Fibroblast of upper back skin (primary cell): ENCODE data around the gene ZNF101.

Source experiments
- DNase-seq: peaks from one replicate; pipeline ENCODE4 v3.0.0-alpha.2; 2013

The ZNF101 gene

DNA sequence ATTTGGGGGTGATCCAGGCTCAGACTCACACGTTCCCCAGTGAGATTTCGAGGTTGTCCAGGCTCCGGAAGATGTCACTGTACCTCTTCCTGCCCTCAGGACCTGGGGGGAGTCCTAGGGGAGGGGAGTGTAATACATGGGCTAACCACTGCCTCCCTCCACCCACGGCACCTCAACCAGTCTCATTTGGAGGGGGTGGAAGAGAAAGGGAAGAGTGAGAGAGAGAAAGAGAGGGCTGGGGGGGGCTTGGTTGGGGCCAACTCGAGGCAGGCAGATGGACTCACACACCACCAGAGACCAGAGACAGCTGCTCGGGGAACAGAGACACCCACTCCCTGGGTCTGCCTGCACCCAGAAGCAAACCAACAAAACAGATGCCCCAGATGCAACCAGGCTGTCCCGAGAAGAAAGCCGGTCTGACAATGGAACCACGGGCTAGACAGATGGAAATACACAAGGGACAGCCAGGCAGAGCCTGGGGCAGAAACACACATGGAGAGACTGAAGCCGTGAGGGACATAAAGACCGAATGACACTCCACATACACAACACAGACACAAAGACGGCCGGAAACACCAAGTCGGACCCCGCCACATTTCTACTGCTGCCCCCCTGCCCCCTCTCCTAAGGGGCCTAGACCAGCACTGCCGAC, 26.0 kb upstream of the ZNF101 start:
- DNase-seq, result no peak

DNA sequence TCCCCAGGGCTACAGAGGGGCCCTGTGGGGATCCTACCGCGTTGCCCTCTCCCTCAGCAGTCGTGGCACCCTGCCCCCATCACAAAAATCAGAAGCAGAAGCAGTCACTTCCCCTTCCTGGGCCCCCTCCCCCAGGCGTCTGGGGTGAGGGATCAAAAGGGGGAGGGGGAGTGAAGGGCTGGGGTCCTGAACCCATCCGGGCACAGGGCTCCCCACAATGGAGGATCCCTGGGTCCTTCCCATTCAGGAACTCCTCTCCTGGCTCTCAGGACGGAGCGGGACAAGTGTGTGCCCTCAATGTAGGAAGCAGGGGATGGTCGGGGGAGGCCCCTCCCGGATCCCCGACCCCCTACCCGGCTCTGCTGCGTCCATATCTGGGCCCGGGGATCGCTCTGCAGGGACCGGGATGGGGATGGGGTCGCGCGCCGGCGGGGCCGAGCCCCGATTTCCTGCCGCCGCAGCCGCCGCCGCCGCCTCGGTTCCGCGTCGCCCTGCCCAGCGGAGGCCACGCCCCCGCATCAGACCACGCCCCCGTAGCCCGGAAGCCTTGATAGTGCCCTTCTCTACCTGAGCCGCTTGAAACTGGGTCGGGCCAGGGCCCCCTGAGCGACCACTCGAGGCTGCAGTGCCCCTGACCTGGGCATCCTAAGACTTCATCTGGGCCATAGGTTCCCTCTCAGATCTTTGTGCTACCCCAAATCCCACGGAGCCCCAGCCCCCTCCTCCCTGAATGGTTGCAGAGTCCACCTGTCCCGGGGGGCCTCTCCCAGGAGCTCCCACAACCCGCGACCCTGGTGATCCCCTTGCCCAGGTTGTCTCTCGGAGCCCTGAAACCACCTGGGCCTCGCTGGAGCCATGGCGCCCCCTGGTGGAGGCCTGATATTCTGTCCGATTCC, 25.2 kb upstream of the ZNF101 start, which contains the start of gene GMIP:
Gene GMIP (minus strand): TSS at position 500 of the 896 bp plus-strand sequence. CDS start 128 bp downstream, at position 372.
- peak; percentile 30 for DNase-seq

DNA sequence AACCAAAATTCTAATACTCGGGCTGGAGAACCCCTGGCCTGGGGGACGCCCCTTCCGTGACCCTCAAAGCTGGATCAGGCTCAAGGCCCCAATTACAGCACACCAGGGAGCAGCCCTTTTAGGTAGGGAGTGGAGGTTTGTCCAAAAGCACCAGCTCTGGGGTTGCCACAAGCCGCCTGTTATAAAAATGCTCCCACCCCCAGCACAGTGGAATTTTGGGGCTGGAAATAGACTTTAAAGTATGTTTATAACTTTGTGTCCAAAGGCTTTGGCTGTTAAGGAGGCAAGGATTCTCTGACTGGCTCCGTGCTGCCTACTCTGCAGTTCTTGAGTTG, 24.6 kb upstream of the ZNF101 start:
- no peak for DNase-seq

DNA sequence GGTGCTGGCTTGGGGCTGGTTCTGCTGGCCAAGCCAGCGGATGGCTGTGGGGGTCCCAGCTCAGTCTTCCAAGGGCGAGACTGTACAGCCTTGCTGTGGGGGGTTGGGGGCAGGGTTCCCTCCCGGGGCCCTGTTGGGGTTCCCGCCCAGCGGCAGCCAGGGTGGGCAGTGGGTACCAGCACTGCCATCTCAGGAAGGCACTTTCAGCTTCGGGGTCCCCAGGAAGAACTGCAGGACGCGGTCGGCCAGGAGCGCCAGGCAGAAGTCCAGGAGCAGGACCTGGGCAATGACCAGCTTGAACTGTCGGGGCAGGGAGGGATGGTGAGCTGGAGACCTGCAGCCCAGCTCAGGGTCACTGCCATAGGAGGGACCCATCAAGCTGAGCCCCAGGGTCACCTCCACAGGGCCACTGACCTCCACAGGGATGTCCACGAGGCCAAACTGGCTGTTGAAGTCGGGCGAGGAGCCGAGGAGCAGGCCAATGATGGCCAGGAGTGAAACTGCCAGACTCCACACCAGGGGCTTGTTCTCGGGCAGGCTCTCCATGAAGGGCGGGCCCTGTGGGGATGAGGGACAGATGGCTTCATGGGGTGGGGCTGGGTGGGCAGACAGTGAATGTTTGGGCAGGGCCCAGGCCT, 23.3 kb upstream of the ZNF101 start:
- DNase-seq, result no peak

DNA sequence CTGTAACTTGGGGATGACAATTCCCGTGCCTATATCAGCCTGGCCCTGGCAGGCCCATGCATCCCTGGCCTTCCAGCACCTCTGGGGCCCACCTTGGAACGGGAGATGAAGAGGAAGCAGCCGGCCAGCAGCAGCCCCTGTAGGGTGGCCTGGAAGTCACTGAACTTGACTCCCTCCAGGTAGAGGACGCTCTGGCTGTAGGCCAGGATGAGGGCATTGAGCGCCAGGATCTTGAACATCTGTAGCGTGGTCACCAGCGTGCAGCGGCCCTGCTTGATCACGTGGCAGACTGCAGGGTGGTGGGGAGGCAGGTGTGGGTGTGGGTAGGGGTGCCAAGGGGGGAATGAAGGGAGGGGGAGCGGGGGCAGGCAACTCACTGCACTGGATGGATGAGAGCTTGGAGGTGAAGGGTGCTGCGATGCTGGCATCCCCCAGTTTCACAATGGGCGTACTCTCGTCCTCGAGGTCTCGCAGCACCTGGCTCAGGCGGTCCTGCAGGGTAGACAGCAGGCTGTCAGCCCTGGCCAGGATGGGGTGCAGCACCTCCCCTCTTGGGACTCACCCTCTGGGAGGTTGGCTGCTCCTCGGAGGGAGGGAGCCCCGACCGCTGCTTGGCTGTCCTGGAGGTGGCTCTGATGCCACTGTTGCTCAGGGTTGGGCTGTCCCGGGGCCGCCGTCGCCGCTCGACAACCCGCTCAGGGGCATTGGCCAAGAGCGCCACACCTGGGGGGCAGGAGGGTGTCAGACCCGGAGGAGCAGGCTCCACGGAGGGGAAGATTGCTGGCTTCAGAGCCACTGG, 21.4 kb upstream of the ZNF101 start:
- no peak for DNase-seq

DNA sequence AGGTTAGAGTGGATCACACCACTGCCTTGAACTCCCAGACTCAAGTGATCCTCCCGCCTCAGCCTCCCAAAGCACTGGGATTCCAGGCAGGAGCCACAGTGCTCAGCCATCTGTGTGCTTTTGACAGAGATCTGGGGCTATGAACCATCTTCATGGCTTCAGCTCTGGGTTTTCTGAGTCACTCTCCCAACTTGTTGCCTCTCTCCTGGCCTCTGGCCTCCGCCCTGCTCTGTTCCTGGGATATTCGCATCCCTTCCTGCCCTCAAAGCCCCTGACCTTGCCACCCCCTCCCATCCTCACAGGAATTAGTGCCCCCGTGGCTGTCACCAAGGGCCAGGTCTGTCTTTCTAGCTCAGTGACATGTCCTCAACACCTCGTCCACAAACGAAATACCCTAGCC, 19.5 kb upstream of the ZNF101 start:
- no peak for DNase-seq

DNA sequence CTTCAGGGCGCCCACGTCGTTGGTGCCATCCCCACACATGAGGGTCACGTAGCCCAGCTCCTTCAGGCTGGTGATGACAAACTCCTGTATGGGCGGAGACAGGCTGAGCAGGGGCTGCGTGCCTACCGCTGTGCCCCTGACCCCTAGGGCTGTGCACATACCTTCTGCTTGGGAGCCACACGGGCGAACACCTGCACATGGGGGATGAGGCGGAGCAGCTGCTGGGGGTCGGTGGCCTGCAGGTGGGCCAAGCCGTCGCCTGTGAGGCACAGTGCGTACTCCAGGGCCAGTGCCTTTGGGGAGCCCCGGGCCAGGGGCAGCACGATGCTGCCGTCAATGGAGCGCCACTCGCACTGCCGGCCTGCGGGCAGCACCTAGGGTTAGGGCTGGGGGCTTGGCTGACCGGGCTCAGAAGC, 19.1 kb upstream of the ZNF101 start:
- no peak for DNase-seq

DNA sequence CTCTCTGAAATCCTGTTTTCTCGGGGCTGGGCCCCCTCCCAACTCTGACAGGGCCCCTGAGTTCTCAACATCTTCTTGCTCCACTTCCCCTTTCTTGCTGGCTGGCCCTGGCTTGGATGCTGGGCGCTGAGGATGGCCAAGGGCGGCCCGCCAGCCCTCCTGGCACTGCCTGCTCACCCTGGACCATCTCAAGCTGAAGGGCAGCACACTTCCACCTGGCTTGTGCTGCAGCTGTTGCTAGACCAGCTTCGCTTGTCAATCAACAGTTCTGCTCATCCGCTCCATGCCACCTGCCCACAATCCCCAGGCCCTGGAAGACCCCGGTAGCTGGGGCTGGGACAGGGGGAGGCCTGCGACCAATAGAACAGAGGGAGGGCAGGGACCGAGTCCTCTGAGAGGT, 18.3 kb upstream of the ZNF101 start:
- DNase-seq, result no peak

DNA sequence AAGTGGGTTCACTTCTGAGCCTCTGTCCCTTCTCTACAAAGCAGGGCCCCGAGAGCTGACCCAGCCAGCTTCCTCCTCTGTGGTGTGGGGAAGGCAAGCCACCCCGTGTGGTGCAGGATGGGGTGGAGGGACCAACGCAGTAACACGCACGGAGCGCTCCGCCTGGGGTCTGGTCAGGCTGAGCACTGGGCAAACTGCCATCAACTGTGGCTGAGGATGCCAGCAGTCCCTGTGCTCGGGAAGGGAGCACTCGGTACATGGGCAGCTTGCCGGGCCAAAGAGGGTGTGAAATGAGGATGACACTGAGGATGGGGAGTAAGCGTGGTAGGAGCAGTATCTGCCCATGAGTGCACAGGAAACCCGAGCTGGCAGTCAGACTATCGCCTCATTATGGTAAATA, 17.6 kb upstream of the ZNF101 start:
- no peak for DNase-seq

DNA sequence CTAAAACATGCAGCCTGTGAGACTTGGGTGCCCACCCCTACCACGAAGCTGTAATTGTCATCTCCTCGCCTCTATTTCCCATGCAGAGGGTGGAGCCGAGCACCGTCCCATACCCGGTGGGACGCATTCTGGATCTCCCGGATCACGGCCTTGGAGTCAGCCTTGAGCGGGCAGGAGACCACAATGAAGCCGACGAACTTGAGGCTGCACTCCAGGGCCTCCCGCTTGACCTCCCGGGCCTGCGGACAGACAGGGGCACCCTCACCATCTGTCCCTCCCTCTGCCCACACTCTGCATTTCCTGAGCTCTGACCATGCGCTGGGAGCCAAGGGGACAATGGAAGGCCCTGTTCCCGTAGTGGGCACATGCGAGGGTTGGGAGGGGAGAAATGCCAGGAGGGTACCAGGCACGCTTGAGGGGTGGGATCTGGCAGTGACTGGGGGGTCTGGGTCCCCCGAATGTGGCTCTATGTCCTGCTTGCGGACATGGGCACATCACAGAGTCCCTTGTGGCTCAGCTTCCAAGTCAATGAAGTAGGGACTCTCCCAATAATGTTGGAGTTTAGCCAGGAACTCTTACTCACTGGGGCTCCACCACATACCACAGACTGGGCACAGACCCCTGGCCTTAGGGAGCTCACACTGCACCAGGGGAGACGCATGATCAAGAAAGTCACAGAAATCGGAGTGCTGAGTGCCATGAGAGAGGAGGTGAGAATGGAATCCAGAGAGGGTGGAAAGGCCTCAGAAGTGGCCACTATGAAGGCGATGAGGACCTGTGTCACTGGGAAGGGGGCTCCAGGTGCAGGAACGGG, 15.9 kb upstream of the ZNF101 start:
- DNase-seq, result no peak

DNA sequence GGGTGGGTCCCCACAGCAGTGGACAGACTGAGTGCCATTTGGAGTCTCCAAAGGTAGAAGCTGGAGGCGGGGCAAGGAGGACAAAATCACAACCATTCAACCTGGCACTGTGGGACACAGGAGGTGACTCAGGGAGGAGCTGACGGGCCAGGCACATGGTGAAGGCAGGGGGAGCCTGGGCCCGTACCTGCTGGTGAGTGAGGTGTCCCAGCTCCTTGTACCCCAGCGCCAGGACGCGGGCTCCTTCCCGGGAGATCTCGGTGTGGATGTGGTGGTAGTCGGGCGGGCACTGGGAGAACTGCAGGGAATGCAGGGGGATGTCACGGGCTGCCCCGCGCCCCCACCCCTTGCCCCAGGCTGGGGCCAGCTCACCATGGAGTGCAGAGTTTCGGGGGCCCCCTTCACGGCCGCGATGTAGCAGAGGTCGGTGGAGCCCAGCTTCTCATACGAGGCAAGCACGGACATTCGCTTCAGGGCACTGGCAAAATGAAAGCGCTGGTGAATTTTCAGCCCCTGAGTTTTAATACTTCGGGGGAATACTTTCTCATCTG, 15.0 kb upstream of the ZNF101 start:
- DNase-seq, result no peak

DNA sequence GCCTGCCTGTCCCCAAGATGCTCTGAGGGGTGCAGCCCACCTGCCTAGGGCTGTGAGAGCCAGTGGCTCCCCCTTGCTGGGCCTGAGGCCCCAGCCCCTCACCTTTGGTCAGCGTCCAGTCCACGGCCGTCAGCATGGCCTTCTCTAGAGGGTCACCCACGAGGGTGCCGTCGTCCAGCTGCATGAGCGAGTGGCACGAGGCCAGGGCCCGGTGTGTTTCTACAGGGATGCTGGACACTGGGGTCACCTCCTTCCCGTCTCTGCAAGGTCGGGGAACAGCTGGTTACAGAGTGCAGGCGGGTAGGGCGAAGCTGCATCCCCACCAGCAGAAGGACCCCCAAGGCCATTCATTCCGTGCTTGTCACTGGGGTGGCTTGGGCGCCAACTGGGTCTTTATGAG, 14.2 kb upstream of the ZNF101 start:
- DNase-seq, result no peak

DNA sequence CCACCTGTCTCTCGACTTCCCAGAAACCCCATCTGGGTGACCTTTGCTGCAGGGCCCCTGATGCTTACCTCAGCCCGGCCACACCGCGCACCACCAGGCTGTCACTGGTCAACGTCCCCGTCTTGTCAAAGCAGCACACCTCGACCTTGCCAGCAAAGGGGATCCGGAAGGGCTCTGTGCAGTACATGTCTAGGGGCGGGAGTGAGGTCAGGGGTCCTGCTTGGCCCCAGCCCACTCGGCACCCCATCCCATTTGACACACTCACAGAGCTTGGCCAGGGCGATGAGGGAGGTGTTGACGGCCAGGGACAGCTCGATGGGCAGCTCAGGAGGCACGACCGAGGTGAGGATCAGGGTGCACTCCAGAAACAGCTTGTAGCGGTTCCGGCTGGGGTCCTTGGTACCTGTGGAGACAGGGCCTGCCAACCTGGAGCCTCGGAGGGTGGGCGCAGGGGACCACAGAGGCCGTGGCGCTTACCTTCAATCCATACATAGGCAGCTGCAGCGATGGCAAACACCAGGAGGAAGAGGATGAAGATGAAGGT, 13.5 kb upstream of the ZNF101 start:
- no peak for DNase-seq

DNA sequence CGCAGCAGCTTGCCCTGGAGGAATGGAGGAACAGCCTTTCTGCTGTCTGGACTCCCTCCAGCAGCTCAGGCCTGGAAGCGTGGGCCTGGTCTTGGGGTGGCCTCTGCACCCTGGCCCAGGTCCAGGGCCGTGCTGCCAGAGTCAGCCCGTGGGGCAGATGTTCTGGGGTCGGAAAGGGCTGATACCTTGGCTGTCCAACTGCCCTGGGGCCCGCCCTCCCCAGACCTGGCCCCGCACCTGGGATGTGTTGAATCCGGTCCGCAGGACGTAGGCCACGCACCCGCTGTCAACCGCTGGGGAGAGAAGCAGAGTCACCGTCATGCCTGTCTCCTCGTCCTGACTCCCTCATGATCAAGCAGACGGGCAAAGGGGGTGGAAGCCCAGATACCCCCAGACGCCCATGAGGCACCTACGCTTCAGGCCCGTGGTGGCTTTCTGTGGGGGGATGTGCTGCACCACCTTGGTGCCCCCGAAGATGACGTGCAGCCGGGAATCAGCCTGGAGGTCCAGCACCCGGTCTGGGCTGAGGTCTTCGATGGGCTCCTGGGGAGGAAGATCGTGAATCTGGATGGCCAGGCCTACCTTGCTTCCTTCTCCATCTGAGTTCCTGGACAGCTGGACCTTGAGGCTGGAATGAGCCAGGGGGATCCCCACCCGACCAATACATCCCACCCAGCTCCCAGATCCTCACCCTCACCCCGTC, 12.8 kb upstream of the ZNF101 start:
- no peak for DNase-seq

DNA sequence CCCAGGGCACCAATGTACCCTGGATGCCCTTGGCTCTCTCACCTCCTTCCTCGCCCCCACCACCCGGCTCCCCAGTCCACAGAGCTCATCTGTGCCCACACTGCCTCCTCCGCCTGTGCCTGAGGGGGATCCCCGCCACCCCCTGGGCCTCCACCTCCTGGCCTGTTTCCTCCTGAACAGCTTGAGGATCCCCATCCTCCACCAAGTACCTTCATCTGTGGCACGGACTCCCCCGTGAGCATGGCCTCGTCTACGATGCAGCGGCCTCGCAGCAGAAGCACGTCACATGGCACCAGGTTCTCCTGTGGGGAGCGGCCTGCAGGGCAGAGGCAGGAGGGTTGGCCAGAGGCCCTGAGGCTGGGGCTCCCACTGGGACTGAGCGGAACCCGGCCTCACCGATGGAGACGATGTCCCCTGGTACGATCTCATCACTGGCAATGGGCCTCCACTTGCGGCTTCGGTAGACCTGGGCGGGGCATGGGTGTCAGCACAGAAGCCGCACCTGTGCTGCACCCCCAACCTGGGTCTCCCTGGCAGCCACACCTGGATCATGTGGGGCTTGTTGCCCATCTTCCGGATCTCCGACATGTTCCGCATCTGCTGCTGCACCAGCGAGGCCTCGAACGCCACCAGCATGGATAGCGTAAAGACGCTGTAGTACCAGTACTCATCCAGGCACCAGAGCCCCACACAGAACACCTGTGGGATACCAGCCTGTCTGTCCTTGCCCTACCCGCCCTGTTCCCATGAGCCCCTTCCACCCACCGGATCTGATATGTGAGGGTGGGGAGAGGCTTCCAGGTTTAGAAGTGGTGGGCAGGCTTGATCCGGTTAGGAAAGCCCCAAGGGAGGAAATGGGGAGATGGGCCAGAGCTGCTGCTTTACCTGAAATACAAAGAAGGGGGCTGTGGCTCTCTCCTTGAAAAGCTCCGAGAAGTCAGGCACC, 11.9 kb upstream of the ZNF101 start:
- DNase-seq, result no peak

DNA sequence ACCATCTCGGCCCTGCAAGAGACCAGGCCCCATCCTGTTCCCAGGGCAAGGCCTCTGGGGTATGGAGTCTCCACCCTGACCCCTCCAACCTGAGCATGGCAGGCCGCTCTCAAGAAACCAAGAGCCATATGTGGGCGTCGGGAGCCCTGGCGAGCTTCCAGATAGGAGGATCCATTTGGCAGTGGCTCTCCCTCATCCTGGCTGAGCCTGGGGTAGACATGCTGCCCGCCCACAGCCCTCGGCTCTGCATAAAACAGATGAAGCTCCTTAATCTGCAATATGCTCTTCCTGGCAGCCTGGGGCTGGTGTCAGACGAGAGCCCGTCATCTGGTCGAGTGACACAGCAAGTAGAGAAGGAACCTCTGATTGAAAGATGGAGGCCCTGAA, 11.2 kb upstream of the ZNF101 start:
- no peak for DNase-seq

DNA sequence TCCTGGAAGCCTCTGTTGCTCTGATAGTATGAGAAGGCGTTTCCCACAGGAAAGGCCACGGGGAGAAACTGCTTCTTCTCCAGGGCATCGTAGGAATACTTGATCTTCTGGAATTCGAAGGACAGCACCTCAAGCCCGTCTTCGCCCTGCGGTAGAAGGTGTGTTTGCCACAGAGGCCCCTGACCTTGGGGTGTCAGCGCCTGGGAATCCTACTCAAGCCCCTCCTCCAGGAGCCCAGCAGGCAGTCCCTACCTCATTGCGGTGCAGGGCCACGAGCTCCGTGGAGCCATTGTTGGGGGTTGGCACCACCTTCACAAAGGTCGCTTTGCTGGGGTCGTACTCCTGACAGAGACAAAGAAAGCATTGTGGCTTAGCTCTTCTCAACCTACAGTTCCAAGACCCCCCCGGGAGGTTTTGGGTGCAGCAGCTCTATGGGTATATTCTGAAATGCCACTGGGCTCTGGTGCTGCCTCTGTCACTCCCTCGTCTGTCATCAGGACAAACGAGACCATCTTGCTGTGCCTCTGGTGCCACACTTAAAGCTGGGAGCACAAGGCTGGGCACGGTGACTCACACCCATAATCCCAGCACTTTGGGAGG, 8.9 kb upstream of the ZNF101 start:
- no peak for DNase-seq

DNA sequence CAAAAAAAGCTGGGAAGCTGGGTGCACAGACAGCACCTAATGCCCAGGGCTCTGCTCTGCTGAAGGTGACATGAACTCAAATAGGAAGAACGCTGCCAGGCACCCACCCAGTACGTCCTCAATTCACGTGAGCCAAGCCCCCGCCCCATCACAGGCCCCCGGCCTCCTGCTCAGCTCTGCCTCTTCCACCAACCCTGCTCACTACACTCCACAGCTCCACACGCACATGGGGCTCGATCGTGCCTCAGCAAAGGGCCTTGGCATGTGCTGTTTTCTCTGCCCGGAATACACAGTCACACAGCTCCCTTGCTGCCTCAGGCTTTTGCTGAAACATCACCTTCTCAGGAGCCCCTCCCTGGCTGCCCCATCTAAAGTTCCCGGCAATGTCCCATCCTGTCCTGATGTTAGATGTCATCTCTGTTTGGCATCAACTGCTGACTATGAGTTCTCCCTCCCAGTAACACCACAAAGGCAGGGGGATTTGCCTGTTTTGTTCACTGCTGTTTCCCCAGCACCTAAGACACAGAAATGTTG, 7.4 kb upstream of the ZNF101 start:
- DNase-seq, result no peak

DNA sequence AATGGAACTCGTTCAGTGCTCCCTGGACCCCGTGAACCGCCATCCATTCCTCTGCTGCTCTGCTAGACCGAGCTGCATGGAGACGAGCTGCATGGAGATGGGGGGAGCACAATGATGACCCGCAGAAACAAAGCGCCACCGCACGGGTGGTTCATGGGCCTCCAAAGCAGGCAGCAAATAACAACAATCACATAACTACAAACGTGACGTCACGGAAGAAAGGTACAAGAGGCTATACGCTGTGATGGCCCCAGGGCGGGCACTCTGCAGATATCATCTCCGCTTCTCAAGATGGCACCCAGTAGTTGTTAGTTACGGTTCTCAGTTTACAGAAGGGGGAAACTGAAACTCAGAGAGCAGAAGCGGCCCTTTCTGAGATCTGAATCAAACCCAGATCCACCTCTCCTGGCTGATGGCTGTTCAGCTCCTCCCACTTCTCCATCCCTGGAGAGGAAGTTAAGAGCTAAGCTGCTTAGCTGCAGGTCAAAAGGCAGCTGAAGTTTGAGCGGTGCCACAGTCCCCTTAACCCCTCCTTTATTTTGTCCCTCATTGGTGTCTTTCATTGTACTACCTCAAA, 6.9 kb upstream of the ZNF101 start:
- no peak for DNase-seq
